KMS-11 (cell line): ENCODE measurements around the gene COL23A1.

Experiments used
- H2AFZ ChIP-seq: fragments of 200-600 bp; sonication (generic); 2 replicates; pipeline ENCODE4 v1.6.1; 2016; ENCODE audit warnings: antibody characterized with exemption, mixed run types, low read depth
- H3K27ac ChIP-seq: fragments of 200-600 bp; sonication (generic); 2 replicates; pipeline ENCODE4 v1.6.1; 2016; ENCODE audit warnings: mild to moderate bottlenecking, mixed run types
- H3K27me3 ChIP-seq: fragments of 200-600 bp; sonication (generic); 2 replicates; pipeline ENCODE4 v1.6.1; 2017; ENCODE audit warnings: mild to moderate bottlenecking, low read depth, mixed run types, moderate library complexity; ENCODE audit not compliant: insufficient read depth
- H3K36me3 ChIP-seq: fragments of 200-600 bp; sonication (generic); 2 replicates; pipeline ENCODE4 v1.6.1; 2017; ENCODE audit warnings: mild to moderate bottlenecking, mixed run types; ENCODE audit not compliant: insufficient read depth
- H3K4me1 ChIP-seq: fragments of 200-600 bp; sonication (generic); 2 replicates; pipeline ENCODE4 v1.6.1; 2016; ENCODE audit warnings: mild to moderate bottlenecking, low read depth, mixed run types; ENCODE audit not compliant: poor library complexity, severe bottlenecking
- H3K4me2 ChIP-seq: fragments of 200-600 bp; sonication (generic); 2 replicates; pipeline ENCODE4 v1.7.0; 2016; ENCODE audit warnings: mild to moderate bottlenecking, mixed run types
- H3K4me3 ChIP-seq: fragments of 200-600 bp; sonication (generic); IDR thresholded peaks from 2 replicates; pipeline ENCODE4 v1.6.1; 2017; ENCODE audit warnings: low read depth, low read length, mixed read lengths; ENCODE audit not compliant: insufficient read depth
- H3K79me2 ChIP-seq: fragments of 200-600 bp; sonication (generic); 2 replicates; pipeline ENCODE4 v1.6.1; 2016; ENCODE audit warnings: low read depth, mixed run types; ENCODE audit not compliant: insufficient read depth
- H3K9ac ChIP-seq: fragments of 200-600 bp; sonication (generic); 2 replicates; pipeline ENCODE4 v1.6.1; 2016; ENCODE audit warnings: mild to moderate bottlenecking, mixed run types
- H4K20me1 ChIP-seq: fragments of 200-600 bp; sonication (generic); 2 replicates; pipeline ENCODE4 v1.6.1; 2016; ENCODE audit warnings: mild to moderate bottlenecking, mixed run types; ENCODE audit not compliant: insufficient read depth
- CTCF ChIP-seq: fragments of 200-600 bp; sonication (generic); conservative IDR thresholded peaks from 2 replicates; pipeline ENCODE4 v1.6.1; 2017; ENCODE audit warnings: low read depth, mild to moderate bottlenecking, antibody characterized with exemption, low read length, moderate library complexity, mixed read lengths

The COL23A1 gene

DNA sequence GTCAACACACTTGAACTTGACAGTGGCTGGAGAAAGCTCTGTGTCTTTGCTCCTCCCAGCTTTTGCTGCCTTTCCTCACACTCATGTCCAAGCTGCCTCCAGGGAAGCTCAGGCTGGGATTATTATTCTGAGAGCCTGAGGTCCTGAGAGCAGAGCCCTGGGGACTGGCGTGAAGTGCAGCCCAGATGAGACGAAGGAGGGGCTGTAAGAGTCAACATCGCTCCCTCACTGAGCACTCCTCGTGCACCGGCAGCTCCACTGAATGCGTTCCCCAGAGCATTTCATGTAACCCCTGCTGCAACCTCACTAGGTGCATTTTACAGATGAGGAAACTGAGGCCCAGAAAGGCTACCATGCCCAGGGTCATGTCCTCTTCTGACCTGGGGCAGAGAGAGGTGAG lies 294.1 kb downstream of the COL23A1 start:
- TF ChIP-seq CTCF = no peak
- no peaks in the 10 kb centered on the region; the same call in 1 of the 2 replicates for H3K27me3 ChIP-seq
- no peaks in the 10 kb centered on the region for H3K79me2 ChIP-seq
- H3K36me3 ChIP-seq = no peaks in the 10 kb centered on the region
- no peak overlapping the region for H3K27ac ChIP-seq
- H3K4me2 ChIP-seq = no peak overlapping the region
- no peak overlapping the region for H3K9ac ChIP-seq
- no peaks in the 10 kb centered on the region for H4K20me1 ChIP-seq
- H3K4me3 ChIP-seq = no peak overlapping the region
- no peaks in the 10 kb centered on the region for H3K4me1 ChIP-seq
- H2AFZ ChIP-seq = no peak overlapping the region

DNA sequence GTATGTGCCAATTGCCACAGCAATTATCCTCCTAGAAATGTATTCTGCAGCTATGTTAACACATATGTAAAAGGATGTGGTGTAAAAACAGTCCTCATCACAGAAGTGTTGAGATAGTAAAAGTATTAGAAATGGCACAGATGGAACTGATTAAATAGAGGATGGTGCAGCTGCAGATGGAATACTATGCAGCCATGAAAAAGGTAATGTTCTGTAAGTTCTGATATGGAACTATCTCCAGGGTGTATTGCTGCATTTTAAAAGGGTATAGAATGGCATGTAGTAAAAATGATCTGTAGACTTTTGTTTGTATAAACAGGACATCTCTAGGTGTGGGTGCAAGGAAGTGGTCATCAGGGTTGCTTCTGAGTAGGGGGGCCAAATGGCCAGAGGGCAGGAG lies 294.6 kb downstream of the COL23A1 start:
- Histone ChIP-seq H3K36me3 (no peaks in the 10 kb centered on the region), H3K27me3 (no peaks in the 10 kb centered on the region; the same call in 1 of the 2 replicates), H3K9ac (no peak overlapping the region), H3K4me3 (no peak overlapping the region), H2AFZ (no peak overlapping the region), H3K27ac (no peak overlapping the region), H3K4me1 (no peaks in the 10 kb centered on the region), H4K20me1 (no peaks in the 10 kb centered on the region), H3K4me2 (no peak overlapping the region), H3K79me2 (no peaks in the 10 kb centered on the region)
- no peak for TF ChIP-seq CTCF

- H3K9ac ChIP-seq = no peak overlapping the region
- 0 out of 2 replicates have a peak, but pooled peaks cover 3% of the 10 kb centered on the region for H3K27me3 ChIP-seq
- H3K4me1 ChIP-seq = no peaks in the 10 kb centered on the region
- no peak overlapping the region for H3K4me2 ChIP-seq
- no peak overlapping the region for H2AFZ ChIP-seq
- H3K36me3 ChIP-seq = no peaks in the 10 kb centered on the region
- no peak for TF ChIP-seq CTCF
- no peaks in the 10 kb centered on the region for H3K79me2 ChIP-seq
- no peak overlapping the region for H3K27ac ChIP-seq
- H3K4me3 ChIP-seq = no peak overlapping the region
- H4K20me1 ChIP-seq = no peaks in the 10 kb centered on the region
Measured at GRCh38 chr5:178293815-178294214, 296.4 kb downstream of the COL23A1 start.

- H3K9ac ChIP-seq = no peak overlapping the region
- H2AFZ ChIP-seq = no peak overlapping the region
- no peaks in the 10 kb centered on the region for H4K20me1 ChIP-seq
- H3K4me2 ChIP-seq = no peak overlapping the region
- 0 out of 2 replicates have a peak, but pooled peaks cover 3% of the 10 kb centered on the region for H3K27me3 ChIP-seq
- no peaks in the 10 kb centered on the region for H3K79me2 ChIP-seq
- no peaks in the 10 kb centered on the region for H3K36me3 ChIP-seq
- H3K4me1 ChIP-seq = no peaks in the 10 kb centered on the region
- no peak overlapping the region for H3K27ac ChIP-seq
- H3K4me3 ChIP-seq = no peak overlapping the region
- TF ChIP-seq CTCF = no peak
Measured at GRCh38 chr5:178293400-178293799, 296.8 kb downstream of the COL23A1 start.

DNA sequence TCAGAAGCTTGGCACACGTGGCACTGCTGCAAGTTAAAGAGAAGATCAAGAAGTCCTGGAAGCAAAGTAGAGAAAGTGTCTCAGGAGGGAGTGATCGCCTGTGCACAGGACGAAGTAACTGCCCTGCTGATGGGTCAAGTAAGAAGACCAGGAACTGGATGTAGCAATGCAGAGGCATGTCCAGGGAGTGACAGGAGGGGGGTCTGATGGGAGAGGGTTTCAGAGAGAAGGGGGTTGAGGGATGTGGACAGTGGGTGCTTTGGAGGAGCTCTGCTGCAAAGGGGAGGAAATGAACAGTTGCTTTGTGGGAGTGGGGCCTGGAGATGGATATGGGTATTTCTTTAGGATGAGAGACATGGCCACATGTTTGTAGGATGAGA lies 297.4 kb downstream of the COL23A1 start:
- H3K36me3 ChIP-seq = no peaks in the 10 kb centered on the region
- 0 out of 2 replicates have a peak, but pooled peaks cover 7% of the 10 kb centered on the region for H3K27me3 ChIP-seq
- no peak overlapping the region for H3K27ac ChIP-seq
- H4K20me1 ChIP-seq = no peaks in the 10 kb centered on the region
- no peaks in the 10 kb centered on the region for H3K79me2 ChIP-seq
- no peak for TF ChIP-seq CTCF
- no peaks in the 10 kb centered on the region for H3K4me1 ChIP-seq
- H3K4me3 ChIP-seq = no peak overlapping the region
- H2AFZ ChIP-seq = no peak overlapping the region
- no peak overlapping the region for H3K9ac ChIP-seq
- no peak overlapping the region for H3K4me2 ChIP-seq
